ENCODE measurements around the gene HNRNPM.

The HNRNPM gene

DNA sequence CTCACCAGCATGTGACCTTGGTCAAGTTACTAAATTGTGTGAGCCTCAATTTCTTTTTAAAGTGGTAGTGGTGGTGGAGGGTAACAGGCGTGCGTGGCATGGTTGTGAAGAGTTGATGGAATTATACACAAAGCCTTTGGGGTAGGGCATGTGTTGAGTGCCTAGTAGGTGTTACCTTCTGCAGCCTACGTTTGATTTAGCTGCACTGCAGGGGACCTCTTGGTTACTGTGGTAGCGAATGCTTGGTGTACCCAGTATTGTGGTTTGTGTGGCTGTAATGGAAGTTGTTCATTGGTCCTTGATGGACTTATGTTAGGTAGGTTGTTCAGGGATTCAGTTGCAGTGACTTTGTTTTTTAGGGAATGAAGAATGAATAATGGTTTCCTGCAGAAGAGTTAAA is 33.1 kb downstream of the HNRNPM start:
- H3K36me3 ChIP-seq (ENCODE audit: insufficient read depth, low read length) = peaks cover 39% of the 10 kb centered on the region
- H3K4me1 ChIP-seq (ENCODE audit: insufficient read depth, low read length) = no peaks in the 10 kb centered on the region
- no peaks in the 10 kb centered on the region for H3K9me3 ChIP-seq (ENCODE audit: control insufficient read depth, insufficient read depth, low read length)
- no peak overlapping the region for H3K9ac ChIP-seq (ENCODE audit: low read depth, low read length)

DNA sequence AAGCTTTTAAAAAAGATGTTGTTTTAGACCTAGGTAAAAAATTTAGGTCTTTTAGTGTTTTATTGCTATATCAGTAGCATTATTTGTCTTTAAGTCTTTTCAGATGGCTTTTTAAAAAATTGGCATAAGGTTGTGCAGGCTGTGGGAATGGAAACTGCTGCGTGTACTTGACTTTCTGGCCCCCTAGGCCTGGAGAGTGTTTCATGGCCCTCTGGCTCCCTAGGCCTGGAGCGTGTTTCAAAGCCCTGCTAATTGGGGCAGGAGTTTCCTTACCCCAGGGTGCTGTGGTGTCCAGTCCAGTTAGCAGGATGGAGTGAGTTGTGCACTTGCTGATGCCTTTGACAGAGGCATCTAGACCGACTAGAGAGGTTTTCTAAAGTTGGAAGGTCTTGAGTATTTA is 33.8 kb downstream of the HNRNPM start:
- H3K36me3 ChIP-seq (ENCODE audit: insufficient read depth, low read length) = peaks cover 38% of the 10 kb centered on the region
- H3K4me1 ChIP-seq (ENCODE audit: insufficient read depth, low read length) = no peaks in the 10 kb centered on the region
- no peaks in the 10 kb centered on the region for H3K9me3 ChIP-seq (ENCODE audit: control insufficient read depth, insufficient read depth, low read length)
- no peak overlapping the region for H3K9ac ChIP-seq (ENCODE audit: low read depth, low read length)

DNA sequence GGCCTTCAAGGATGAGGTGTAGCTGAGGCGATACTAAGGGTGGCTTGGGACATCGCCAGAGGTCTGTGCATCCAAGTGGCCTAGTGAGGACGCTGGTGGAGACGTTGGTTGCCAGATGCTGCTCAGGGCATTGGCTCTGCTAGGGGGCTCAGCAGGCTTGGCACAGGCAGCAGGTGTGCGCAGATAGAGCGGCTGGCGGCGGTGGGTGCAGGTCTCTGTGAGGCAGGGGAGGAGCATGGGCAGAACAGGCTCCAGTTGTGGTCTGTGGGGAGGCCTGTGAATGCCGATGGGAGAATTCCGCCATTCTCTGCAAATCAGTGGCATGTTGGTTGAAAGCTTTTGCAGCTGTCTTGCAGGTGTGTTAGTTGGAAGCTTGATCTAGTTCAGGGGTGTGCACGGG is 36.4 kb downstream of the HNRNPM start:
- Histone ChIP-seq H3K9me3 (ENCODE audit: control insufficient read depth, insufficient read depth, low read length) (no peaks in the 10 kb centered on the region), H3K36me3 (ENCODE audit: insufficient read depth, low read length) (peaks cover 33% of the 10 kb centered on the region), H3K4me1 (ENCODE audit: insufficient read depth, low read length) (no peaks in the 10 kb centered on the region), H3K9ac (ENCODE audit: low read depth, low read length) (no peak overlapping the region)

DNA sequence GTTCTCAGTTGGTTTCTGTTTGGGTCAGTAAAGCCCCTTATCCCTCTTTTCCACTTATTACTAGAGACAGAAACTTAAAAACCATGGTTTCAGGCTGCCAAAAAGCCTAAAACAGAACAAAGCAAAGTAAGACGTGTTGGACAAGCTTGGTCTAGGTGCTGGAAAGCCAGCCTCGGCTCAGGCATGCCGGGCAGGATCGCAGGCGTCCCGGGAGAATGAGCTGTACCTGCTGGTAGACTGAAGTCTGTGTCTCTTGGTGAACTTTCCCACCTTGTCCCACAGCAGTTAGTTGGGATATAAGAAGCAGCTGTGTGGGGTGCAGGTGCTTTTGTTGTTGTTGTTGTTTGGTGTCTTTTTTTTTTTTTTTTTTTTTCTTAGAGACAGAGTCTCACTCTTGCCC is 36.8 kb downstream of the HNRNPM start:
- Histone ChIP-seq H3K4me1 (ENCODE audit: insufficient read depth, low read length) (no peaks in the 10 kb centered on the region), H3K9ac (ENCODE audit: low read depth, low read length) (no peak overlapping the region), H3K9me3 (ENCODE audit: control insufficient read depth, insufficient read depth, low read length) (no peaks in the 10 kb centered on the region), H3K36me3 (ENCODE audit: insufficient read depth, low read length) (peaks cover 37% of the 10 kb centered on the region)

DNA sequence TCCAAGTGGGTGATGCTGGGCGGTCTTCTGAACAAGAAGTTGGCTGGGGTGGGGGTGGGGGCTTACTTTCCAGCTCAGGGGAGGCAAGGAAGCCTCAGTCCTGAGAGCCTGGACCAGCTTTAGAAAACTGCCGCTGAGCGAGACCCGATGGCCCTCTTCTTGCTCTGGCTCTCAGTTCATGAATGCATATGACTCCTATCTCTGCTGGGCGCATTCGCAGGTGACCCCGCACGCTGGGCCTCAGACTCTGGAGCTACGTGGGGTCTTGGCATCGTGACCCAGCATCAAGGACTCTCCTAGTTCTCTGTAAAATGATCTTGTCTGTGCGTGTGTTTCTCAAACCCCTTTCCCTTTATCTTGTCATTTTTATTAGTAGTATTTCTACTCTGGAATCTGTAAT is 37.9 kb downstream of the HNRNPM start:
- Histone ChIP-seq H3K9me3 (ENCODE audit: control insufficient read depth, insufficient read depth, low read length) (no peaks in the 10 kb centered on the region), H3K4me1 (ENCODE audit: insufficient read depth, low read length) (no peaks in the 10 kb centered on the region), H3K36me3 (ENCODE audit: insufficient read depth, low read length) (peaks cover 31% of the 10 kb centered on the region), H3K9ac (ENCODE audit: low read depth, low read length) (no peak overlapping the region)

DNA sequence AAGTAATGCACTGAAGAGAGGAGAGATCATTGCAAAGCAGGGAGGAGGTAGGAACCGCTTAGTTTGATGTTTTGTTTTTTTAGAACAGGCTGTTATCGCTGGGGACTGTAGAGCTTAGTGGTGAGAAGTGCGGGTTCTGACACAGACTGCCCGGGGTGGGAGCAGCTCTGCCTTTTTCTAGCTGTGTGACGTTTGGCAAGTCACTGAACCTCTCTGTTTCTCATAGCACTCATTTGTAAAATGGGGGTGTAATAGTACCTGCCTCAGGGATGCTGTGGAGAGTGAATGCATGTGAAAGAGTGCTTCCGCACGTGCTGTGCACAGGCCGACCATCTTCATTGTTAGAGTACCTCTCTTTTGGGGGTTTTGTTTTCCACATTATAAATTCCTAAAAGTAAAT is 38.4 kb downstream of the HNRNPM start:
- H3K9me3 ChIP-seq (ENCODE audit: control insufficient read depth, insufficient read depth, low read length) = no peaks in the 10 kb centered on the region
- no peak overlapping the region for H3K9ac ChIP-seq (ENCODE audit: low read depth, low read length)
- peaks cover 30% of the 10 kb centered on the region for H3K36me3 ChIP-seq (ENCODE audit: insufficient read depth, low read length)
- no peaks in the 10 kb centered on the region for H3K4me1 ChIP-seq (ENCODE audit: insufficient read depth, low read length)

DNA sequence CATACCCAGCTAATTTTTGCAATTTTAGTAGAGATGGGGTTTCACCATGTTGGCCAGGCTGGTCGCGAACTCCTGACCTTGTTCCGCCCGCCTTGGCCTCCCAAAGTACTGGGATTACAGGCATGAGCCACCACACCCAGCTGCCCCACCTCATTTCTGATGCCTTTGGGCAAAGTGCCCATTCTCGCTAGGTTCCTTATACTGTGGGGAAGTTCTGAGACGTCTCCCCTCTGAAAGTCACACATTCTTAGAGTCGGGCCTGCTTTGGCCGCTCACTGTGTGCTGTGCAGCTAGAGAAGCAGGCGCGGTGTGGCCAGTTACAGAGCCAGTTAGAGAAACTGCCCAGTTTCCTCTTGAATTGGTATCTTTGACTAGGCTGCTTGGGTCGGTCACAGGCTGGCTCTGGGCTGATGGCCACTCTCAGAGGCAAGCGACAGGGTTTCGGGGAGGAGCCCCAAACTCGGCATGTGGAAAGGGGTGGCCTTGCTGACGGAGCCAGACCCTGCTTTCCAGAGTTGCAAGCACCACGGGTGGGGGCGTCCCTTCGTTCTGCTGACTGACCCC is 39.6 kb downstream of the HNRNPM start:
- Histone ChIP-seq H3K36me3 (ENCODE audit: insufficient read depth, low read length) (peaks cover 28% of the 10 kb centered on the region), H3K9me3 (ENCODE audit: control insufficient read depth, insufficient read depth, low read length) (no peaks in the 10 kb centered on the region), H3K4me1 (ENCODE audit: insufficient read depth, low read length) (no peaks in the 10 kb centered on the region), H3K9ac (ENCODE audit: low read depth, low read length) (no peak overlapping the region)

DNA sequence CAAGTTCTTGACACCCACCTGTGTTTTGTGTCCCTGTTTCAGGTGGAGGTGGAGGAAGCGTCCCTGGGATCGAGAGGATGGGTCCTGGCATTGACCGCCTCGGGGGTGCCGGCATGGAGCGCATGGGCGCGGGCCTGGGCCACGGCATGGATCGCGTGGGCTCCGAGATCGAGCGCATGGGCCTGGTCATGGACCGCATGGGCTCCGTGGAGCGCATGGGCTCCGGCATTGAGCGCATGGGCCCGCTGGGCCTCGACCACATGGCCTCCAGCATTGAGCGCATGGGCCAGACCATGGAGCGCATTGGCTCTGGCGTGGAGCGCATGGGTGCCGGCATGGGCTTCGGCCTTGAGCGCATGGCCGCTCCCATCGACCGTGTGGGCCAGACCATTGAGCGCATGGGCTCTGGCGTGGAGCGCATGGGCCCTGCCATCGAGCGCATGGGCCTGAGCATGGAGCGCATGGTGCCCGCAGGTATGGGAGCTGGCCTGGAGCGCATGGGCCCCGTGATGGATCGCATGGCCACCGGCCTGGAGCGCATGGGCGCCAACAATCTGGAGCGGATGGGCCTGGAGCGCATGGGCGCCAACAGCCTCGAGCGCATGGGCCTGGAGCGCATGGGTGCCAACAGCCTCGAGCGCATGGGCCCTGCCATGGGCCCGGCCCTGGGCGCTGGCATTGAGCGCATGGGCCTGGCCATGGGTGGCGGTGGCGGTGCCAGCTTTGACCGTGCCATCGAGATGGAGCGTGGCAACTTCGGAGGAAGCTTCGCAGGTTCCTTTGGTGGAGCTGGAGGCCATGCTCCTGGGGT is 41.0 kb downstream of the HNRNPM start:
- H3K4me1 ChIP-seq (ENCODE audit: insufficient read depth, low read length) = no peaks in the 10 kb centered on the region
- no peak overlapping the region for H3K9ac ChIP-seq (ENCODE audit: low read depth, low read length)
- H3K9me3 ChIP-seq (ENCODE audit: control insufficient read depth, insufficient read depth, low read length) = no peaks in the 10 kb centered on the region
- peaks cover 26% of the 10 kb centered on the region for H3K36me3 ChIP-seq (ENCODE audit: insufficient read depth, low read length)

DNA sequence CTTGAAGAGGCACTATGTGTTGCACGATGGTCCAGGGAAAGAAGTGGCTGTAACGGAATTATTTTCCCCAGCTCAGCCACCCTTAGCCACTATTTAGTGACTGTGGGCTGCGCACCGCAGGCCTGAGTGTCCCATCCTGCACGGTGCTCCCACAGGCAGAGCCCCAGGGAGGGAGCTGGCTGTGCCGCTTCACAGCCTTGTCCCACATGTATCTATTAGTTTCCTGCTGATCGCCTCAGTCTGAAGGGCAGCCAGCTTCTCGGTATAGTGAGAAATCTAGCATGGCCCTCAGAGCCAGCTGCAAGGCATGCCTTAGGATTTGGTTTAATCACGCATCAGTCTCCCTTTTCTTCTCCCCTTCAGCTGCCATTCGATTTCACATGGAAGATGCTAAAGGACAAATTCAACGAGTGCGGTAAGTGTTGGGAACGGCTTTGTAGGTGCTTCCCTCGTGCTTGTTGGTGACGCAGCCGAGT is 41.9 kb downstream of the HNRNPM start:
- Histone ChIP-seq H3K4me1 (ENCODE audit: insufficient read depth, low read length) (no peaks in the 10 kb centered on the region), H3K9me3 (ENCODE audit: control insufficient read depth, insufficient read depth, low read length) (no peaks in the 10 kb centered on the region), H3K36me3 (ENCODE audit: insufficient read depth, low read length) (peaks cover 26% of the 10 kb centered on the region), H3K9ac (ENCODE audit: low read depth, low read length) (no peak overlapping the region)

DNA sequence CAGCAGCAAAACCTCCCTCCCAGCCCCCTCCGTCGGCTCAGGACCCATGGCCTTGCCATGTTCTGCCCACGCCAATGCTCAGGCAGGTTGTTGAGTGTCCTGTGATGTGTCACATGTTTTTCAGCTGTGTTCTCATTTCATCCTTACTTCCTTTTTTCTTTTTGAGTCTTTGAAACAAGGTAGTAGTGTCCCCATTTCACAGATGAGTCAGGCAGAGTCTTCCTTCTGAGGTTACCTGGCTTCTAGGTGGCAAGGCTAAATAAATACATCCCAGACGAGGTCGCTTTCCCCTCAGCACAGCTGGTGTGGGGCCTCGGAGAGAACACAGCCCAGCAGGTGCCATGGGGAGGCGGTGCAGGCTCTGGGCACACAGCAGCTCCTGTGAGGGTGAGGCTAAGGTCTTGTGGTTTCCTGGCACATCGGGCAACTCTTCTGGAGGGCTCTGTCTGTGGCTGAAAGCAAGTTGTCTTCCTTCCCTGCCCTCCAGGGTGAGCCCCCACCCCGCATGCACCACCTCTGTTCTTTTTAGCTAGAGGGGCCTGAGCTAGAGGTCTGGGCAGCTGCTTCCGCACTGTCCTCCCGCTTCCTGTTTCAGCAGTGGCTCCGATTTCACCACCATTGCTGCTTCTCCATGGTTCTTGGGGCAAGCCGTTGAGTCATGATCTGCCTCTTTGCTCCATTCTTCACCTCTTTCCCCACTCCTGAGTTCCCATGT is 42.5 kb downstream of the HNRNPM start:
- Histone ChIP-seq H3K9me3 (ENCODE audit: control insufficient read depth, insufficient read depth, low read length) (no peaks in the 10 kb centered on the region), H3K4me1 (ENCODE audit: insufficient read depth, low read length) (no peaks in the 10 kb centered on the region), H3K9ac (ENCODE audit: low read depth, low read length) (no peak overlapping the region), H3K36me3 (ENCODE audit: insufficient read depth, low read length) (peaks cover 26% of the 10 kb centered on the region)

DNA sequence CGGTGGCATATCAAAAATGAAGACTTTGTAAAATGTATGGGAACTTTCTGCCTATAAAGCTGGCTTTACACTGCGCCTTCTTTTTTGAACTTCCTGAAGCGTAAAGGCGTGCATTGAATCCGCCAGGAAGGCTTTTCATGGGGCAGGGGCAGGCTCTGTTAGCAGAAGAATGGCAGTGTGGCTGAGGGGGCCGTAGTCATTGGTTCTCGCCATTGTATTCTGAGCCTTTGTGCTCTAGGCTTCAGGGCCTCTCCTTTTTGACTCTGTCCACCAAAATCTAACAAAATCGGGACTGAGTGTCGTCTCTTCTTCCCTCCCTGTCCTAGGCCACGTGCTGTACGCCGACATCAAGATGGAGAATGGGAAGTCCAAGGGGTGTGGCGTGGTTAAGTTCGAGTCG is 43.6 kb downstream of the HNRNPM start:
- Histone ChIP-seq H3K9ac (ENCODE audit: low read depth, low read length) (no peak overlapping the region), H3K4me1 (ENCODE audit: insufficient read depth, low read length) (no peaks in the 10 kb centered on the region), H3K9me3 (ENCODE audit: control insufficient read depth, insufficient read depth, low read length) (no peaks in the 10 kb centered on the region), H3K36me3 (ENCODE audit: insufficient read depth, low read length) (peaks cover 18% of the 10 kb centered on the region)

DNA sequence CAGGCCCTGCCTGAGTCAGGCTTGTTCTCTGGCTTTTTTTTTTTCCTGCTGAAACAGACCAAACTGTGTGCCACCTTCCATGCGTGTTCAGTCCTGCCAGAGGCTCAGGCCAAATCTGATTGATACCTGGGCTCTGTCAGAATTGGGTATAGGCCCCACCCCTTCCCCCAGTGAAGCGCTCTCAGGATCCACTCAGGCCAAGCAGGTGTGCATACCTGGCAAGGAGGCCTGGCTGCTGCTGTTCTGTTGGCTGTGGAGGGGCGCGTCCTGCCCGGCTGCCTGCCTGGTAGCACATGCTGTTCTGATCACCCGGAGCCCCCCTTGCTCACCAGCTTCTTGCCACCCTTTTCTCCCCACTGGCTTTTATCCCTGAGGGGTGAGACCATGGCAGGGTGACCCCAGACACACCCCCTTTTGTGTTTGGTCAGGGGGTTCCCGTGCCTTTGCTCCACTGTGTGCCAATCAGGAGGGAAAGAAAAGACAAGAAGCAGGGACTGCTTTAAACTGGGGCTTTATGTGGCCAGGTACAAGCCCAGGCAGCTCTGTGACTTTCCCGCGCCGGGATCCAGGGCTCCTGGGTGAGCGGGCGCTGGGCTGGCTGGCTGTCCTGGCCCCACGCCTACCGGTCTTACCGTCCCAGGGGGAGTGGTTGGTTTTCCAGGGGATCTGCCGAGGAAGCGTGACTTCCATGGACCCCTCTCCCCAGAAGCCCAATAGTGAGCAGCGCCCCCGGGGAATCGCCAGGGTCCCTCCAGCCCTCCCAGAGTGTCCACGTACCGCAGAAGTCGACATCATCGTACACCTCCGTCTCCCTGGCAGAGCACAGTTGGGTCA is 45.0 kb downstream of the HNRNPM start:
- Histone ChIP-seq H3K4me1 (ENCODE audit: insufficient read depth, low read length) (peaks cover 4% of the 10 kb centered on the region; the same call in 1 of the 2 replicates), H3K36me3 (ENCODE audit: insufficient read depth, low read length) (peaks cover 18% of the 10 kb centered on the region), H3K9me3 (ENCODE audit: control insufficient read depth, insufficient read depth, low read length) (no peaks in the 10 kb centered on the region), H3K9ac (ENCODE audit: low read depth, low read length) (no peak overlapping the region)

DNA sequence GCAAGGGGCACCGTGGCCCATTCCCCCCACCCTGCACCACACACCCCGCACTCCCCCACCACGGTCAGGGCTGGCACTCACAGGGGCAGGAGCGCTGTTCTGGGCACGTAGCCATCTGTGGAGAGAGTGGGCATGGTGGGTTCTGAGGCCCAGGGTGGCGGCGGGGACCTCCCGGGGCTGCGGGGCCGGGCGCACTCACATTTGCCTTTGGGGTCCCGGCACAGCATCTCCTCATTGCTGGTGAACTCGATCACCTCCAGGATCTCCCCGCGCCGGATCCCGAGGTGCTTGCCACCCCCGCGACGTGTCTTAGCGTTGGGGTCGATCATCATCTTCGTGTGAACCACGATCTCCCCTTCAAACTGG is 45.6 kb downstream of the HNRNPM start:
- peaks cover 4% of the 10 kb centered on the region; the same call in 1 of the 2 replicates for H3K4me1 ChIP-seq (ENCODE audit: insufficient read depth, low read length)
- no peaks in the 10 kb centered on the region for H3K9me3 ChIP-seq (ENCODE audit: control insufficient read depth, insufficient read depth, low read length)
- peaks cover 12% of the 10 kb centered on the region for H3K36me3 ChIP-seq (ENCODE audit: insufficient read depth, low read length)
- no peak overlapping the region for H3K9ac ChIP-seq (ENCODE audit: low read depth, low read length)

DNA sequence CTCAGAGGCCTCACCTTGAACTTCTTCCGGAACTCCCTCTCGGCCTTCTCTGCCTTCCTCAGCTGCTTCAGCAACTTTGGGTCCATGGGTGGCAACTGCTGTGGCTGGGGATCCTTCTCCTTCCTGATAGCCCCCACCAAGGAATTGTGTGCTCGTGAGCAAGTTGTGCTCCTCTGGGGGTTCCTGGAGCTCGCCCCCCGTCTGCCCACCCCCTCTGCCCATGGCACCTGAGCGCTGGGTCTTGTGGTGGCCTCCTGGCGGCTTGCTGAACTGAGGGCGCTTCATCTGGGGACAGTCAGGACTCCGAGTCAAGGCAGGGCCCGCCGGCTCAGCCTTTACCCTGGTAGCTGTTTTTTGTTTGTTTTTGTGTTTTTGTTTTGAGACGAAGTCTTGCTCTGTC is 46.1 kb downstream of the HNRNPM start:
- Histone ChIP-seq H3K9ac (ENCODE audit: low read depth, low read length) (no peak overlapping the region), H3K36me3 (ENCODE audit: insufficient read depth, low read length) (peaks cover 7% of the 10 kb centered on the region)

More for the DNA sequence above, 46.1 kb downstream of the HNRNPM start:
- peaks cover 4% of the 10 kb centered on the region; the same call in 1 of the 2 replicates for H3K4me1 ChIP-seq (ENCODE audit: insufficient read depth, low read length)
- no peaks in the 10 kb centered on the region for H3K9me3 ChIP-seq (ENCODE audit: control insufficient read depth, insufficient read depth, low read length)
